Measurements from ENCODE around the gene PDE6G.

DNA sequence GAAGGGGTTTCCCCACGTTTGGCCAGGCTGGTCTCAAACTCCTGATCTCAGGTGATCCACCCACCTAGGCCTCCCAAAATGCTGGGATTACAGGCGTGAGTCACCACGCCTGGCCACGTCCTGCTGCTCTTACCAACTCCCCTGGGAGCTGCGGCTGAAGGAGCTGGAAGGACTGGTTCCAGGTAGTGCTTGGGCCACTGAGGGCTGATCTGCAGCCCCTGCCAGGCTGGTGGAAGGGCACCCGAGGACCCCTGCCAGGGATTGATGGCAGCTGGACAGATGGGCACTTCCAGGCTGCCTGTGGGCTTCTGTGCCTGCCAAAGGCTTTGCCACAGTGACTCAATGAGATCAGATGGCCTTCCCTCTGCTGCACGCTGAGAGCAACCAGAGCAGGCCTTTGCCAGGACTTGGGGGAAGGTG, 7.7 kb upstream of the PDE6G start:
- TF ChIP-seq, protein P1, sequence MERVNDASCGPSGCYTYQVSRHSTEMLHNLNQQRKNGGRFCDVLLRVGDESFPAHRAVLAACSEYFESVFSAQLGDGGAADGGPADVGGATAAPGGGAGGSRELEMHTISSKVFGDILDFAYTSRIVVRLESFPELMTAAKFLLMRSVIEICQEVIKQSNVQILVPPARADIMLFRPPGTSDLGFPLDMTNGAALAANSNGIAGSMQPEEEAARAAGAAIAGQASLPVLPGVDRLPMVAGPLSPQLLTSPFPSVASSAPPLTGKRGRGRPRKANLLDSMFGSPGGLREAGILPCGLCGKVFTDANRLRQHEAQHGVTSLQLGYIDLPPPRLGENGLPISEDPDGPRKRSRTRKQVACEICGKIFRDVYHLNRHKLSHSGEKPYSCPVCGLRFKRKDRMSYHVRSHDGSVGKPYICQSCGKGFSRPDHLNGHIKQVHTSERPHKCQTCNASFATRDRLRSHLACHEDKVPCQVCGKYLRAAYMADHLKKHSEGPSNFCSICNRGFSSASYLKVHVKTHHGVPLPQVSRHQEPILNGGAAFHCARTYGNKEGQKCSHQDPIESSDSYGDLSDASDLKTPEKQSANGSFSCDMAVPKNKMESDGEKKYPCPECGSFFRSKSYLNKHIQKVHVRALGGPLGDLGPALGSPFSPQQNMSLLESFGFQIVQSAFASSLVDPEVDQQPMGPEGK (CRISPR knock-in tag; IDR thresholded peaks at IDR 0.05; ENCODE audit: borderline replicate concordance) = no peak
- TF ChIP-seq TCF4 (CRISPR knock-in tag; IDR thresholded peaks at IDR 0.05; ENCODE audit: borderline replicate concordance) = no peak
- TF ChIP-seq ZFP3 (CRISPR knock-in tag; IDR thresholded peaks at IDR 0.05) = no peak
- TF ChIP-seq, protein P2, sequence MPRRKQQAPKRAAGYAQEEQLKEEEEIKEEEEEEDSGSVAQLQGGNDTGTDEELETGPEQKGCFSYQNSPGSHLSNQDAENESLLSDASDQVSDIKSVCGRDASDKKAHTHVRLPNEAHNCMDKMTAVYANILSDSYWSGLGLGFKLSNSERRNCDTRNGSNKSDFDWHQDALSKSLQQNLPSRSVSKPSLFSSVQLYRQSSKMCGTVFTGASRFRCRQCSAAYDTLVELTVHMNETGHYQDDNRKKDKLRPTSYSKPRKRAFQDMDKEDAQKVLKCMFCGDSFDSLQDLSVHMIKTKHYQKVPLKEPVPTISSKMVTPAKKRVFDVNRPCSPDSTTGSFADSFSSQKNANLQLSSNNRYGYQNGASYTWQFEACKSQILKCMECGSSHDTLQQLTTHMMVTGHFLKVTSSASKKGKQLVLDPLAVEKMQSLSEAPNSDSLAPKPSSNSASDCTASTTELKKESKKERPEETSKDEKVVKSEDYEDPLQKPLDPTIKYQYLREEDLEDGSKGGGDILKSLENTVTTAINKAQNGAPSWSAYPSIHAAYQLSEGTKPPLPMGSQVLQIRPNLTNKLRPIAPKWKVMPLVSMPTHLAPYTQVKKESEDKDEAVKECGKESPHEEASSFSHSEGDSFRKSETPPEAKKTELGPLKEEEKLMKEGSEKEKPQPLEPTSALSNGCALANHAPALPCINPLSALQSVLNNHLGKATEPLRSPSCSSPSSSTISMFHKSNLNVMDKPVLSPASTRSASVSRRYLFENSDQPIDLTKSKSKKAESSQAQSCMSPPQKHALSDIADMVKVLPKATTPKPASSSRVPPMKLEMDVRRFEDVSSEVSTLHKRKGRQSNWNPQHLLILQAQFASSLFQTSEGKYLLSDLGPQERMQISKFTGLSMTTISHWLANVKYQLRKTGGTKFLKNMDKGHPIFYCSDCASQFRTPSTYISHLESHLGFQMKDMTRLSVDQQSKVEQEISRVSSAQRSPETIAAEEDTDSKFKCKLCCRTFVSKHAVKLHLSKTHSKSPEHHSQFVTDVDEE (CRISPR knock-in tag; IDR thresholded peaks at IDR 0.05) = no peak
- TF ChIP-seq, protein P3, sequence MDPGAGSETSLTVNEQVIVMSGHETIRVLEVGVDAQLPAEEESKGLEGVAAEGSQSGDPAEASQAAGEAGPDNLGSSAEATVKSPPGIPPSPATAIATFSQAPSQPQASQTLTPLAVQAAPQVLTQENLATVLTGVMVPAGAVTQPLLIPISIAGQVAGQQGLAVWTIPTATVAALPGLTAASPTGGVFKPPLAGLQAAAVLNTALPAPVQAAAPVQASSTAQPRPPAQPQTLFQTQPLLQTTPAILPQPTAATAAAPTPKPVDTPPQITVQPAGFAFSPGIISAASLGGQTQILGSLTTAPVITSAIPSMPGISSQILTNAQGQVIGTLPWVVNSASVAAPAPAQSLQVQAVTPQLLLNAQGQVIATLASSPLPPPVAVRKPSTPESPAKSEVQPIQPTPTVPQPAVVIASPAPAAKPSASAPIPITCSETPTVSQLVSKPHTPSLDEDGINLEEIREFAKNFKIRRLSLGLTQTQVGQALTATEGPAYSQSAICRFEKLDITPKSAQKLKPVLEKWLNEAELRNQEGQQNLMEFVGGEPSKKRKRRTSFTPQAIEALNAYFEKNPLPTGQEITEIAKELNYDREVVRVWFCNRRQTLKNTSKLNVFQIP (CRISPR knock-in tag; IDR thresholded peaks at IDR 0.05; ENCODE audit: borderline replicate concordance, low read depth) = no peak
- TF ChIP-seq RARB (CRISPR knock-in tag; IDR thresholded peaks at IDR 0.05) = no peak
